GM15510 (cell line): ENCODE results near the gene ICAM4.

Experiments
- POLR2A ChIP-seq: IDR thresholded peaks from 3 replicates; pipeline ENCODE4 v1.6.1; 2011; ENCODE audit warnings: borderline replicate concordance; ENCODE audit not compliant: insufficient read length; ENCODE audit errors: extremely low read depth

The ICAM4 gene

GRCh38 chr19:10317857-10318462 is 31.2 kb downstream of the ICAM4 start:
- TF ChIP-seq POLR2A = no peak

GRCh38 chr19:10318807-10319682 is 32.3 kb downstream of the ICAM4 start:
- TF ChIP-seq POLR2A = no peak

GRCh38 chr19:10320602-10321416 is 34.1 kb downstream of the ICAM4 start:
- no peak for TF ChIP-seq POLR2A

GRCh38 chr19:10321417-10321797 is 34.7 kb downstream of the ICAM4 start:
- no peak for TF ChIP-seq POLR2A

GRCh38 chr19:10321874-10322835 is 35.4 kb downstream of the ICAM4 start:
- TF ChIP-seq POLR2A = no peak

GRCh38 chr19:10325732-10326131 is 39.0 kb downstream of the ICAM4 start:
- no peak for TF ChIP-seq POLR2A

- TF ChIP-seq POLR2A = no peak
Observed at GRCh38 chr19:10327793-10328192, 41.0 kb downstream of the ICAM4 start.

GRCh38 chr19:10328558-10329429 is 42.0 kb downstream of the ICAM4 start:
- TF ChIP-seq POLR2A = no peak

GRCh38 chr19:10329555-10329954 is 42.8 kb downstream of the ICAM4 start:
- no peak for TF ChIP-seq POLR2A

GRCh38 chr19:10332158-10332964 is 45.6 kb downstream of the ICAM4 start:
- no peak for TF ChIP-seq POLR2A

- peak; percentile 95 for TF ChIP-seq POLR2A
Observed at GRCh38 chr19:10332965-10333757, 46.4 kb downstream of the ICAM4 start, which contains the start of gene RAVER1. Gene RAVER1 (minus strand): TSS chr19:10333529. CDS start chr19:10333507, 22 bp downstream.
